ENCODE measurements around the gene CADM3. TPM values are rescaled to one million over a fixed set of nuclear protein-coding genes. Genes with fewer than 3 reads are reported as not detected.

The CADM3 gene
- total RNA-seq, 1 donor from 2014 or later: 16.1 TPM

- DNase-seq (ENCODE audit: low spot score): peak; percentile 74
Measured at GRCh38 chr1:159172614-159173291, 1.3 kb downstream of the CADM3 start.

GRCh38 chr1:159173320-159173719 is 1.9 kb downstream of the CADM3 start:
- no peak for DNase-seq (ENCODE audit: low spot score)

GRCh38 chr1:159175571-159175970 is 4.2 kb downstream of the CADM3 start:
- no peak for DNase-seq (ENCODE audit: low spot score)

- DNase-seq (ENCODE audit: low spot score): peak; percentile 81
Measured at GRCh38 chr1:159177272-159177907, 6.0 kb downstream of the CADM3 start.

- DNase-seq (ENCODE audit: low spot score): no peak
Measured at GRCh38 chr1:159179906-159180305, 8.5 kb downstream of the CADM3 start.

DNA sequence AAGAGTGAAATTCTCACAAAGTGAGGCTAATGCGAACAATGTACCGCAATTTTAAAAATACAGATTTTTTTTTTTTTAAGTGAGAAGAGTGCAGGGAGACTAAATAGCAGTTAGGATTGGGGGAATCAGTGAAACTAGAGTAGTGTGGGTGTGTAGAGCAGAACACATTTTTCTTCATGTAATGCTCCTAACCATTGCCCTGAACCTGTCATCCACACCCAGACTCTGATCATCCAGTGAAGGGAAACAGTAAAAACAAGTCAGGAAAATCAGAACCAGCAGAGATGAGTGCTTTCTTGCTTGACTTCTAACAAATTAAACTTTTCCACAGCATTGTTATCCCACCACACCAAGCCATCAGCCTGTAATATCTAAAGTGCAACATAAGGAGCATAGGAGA is 9.1 kb downstream of the CADM3 start:
- no peak for DNase-seq (ENCODE audit: low spot score)

DNA sequence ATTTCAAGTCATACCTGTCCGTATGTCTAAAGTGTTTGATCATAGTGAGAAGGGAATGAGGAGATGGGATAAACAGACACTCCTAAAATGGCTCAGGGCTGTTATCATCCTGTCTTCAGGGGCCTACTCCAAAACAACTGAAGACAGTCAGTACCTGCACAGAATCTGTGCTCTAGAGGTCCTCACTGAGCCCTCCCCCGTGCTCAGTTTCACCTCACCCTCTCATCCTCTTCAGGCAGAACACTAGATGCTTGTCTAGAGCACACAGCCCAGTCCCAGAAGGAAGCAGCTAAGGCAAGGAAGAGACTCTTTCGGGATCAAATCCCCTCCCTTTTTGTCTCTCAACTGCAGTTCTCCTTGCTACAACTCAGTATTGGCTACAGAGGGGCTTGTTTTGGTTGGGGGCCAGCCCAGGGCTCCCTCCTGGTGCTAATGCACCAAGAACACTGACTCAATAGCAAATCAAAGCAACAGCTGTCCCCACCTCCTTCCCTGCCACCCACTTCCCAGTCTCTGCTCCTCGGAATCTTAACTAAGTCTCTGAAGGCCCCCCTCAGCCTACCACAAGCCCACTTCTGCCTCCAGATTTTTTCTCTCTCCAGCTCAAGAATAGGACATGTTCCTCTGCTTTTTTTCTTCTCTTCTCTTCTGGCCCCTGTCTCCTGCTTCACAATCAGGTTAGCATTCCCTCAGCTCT is 10.1 kb downstream of the CADM3 start:
- DNase-seq (ENCODE audit: low spot score): no peak

DNA sequence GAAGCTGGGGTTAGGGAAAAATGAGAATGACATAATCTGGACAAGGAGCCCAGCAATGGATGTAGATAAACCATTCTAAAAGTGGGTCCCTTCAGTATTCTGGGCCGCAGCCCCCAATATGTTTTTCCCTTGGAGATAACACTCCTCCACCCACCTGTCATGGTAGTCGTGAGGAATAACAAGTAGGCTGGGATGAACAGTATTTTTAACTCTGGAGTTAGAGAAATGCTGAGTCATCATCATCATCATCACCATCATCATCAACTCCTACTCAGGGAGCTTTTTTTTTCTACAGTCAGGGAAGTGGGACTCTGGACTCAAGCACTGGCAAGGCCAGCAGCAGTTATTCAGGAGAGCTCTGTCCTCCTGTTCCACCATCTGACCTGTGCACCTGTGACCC is 12.8 kb downstream of the CADM3 start:
- DNase-seq (ENCODE audit: low spot score): no peak

GRCh38 chr1:159185121-159185520 is 13.7 kb downstream of the CADM3 start:
- DNase-seq (ENCODE audit: low spot score): no peak

GRCh38 chr1:159187033-159187432 is 15.6 kb downstream of the CADM3 start:
- DNase-seq (ENCODE audit: low spot score): no peak

- DNase-seq (ENCODE audit: low spot score): no peak
Measured at GRCh38 chr1:159187647-159188374, 16.4 kb downstream of the CADM3 start.

GRCh38 chr1:159188375-159188788 is 17.0 kb downstream of the CADM3 start:
- peak; percentile 86 for DNase-seq (ENCODE audit: low spot score)

DNA sequence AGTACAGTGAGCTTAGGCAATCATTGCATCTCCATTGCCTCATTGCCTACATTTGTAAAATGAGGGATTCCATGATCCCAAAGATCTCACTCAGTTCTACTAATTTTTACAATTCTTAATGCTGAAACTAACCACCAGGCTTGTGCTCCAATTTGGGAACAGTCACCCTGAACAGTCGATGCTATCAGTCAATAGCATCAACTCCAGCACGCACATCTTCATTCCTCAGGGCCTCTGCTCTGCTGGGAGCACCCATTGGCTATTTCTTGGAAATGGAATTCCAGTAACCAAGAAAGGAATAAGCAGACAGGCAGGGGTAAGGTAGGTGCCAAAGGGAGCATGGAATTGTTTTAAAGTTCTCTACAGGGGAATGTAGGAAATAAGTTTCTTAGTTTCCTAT is 19.0 kb downstream of the CADM3 start:
- DNase-seq (ENCODE audit: low spot score): no peak

DNA sequence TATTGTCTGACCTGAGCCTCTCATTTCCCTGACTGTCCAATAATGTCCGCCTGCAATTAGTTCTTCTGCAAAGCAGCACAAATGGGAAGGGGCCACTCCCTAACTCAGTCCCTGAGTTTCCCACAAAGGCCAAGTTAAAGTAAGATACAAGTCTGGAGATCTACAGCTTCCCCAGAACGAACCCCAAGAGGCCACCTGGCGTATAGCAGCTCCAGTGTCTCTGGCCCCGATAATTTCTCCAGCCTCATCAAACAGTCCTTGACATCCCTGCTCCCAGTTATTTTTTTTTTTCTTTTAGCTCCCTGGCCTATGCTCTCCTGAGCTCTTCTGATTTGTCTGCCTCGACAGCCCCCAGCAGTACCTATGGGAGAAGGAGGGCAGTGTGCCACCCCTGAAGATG is 25.1 kb downstream of the CADM3 start:
- DNase-seq (ENCODE audit: low spot score): no peak

DNA sequence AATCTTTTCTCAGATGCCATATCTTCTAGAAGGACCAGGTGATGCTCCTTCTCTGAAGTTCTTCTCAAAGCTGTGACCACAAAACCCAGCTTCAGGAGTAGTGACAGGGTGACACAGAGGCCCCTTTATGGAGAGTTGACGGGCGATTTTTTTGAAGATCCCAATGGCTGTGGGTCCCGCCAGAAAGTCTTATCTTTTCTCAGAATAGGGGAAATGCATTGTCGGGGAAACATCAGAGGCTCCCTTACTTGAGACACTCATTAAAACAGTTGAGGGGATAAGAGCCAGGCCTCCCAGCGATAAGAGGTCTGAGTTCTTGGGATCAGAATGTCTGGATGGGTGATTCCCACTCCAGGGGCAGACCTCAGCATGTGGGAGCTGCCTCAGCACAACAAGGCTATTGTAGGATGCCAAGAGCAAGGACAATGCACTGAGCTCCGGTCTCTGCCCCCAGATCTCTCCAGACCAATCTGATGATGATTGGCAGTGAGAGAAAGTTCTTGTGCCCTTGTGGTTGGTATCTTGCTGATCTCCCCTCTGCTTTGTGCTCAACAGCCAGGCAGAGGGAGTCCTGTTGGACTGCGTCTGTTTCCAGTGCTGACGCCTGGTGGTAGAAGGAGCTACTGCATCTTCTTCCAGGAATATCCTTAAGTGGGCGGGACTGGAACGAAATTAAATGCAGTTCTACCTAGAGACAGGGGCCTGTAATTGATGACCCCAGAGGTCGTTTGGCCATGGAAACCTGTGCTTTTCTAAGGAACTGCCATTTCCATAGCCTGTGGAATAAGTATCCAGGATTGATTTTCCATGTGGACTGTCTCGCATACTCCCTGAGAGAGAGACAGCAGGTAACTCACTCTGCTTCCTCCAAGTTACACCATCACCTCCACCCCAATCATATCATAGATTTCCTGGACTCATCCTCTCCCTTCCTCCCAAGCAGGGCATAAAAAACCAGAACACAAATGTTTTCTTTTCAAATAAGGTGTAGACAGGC is 26.4 kb downstream of the CADM3 start:
- DNase-seq (ENCODE audit: low spot score): peak; percentile 88

GRCh38 chr1:159199901-159200300 is 28.5 kb downstream of the CADM3 start:
- DNase-seq (ENCODE audit: low spot score): no peak

- no peak for DNase-seq (ENCODE audit: low spot score)
Measured at GRCh38 chr1:159200769-159201168, 29.4 kb downstream of the CADM3 start.

DNA sequence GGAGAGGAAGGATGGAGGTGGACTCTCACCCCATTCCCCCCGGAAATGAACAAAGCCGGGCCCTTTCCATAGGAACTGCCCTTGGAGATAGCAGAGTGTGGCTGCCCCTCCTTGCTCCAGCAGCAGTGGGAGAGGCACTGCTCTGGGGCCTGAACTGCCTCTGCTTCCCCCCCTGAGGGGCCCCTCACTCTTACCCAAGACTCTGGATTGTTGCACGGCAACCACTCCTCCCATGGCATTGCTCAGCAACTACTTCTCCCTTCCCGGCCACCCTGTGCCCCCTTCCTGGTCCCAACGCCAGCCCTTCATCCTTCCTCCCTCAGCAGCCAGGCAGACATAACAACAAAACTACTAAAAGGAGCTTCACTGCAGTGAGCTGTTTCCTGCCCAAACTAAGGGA is 30.2 kb downstream of the CADM3 start:
- peak; percentile 80 for DNase-seq (ENCODE audit: low spot score)

GRCh38 chr1:159203610-159204009 is 32.2 kb downstream of the CADM3 start:
- DNase-seq (ENCODE audit: low spot score): no peak

DNA sequence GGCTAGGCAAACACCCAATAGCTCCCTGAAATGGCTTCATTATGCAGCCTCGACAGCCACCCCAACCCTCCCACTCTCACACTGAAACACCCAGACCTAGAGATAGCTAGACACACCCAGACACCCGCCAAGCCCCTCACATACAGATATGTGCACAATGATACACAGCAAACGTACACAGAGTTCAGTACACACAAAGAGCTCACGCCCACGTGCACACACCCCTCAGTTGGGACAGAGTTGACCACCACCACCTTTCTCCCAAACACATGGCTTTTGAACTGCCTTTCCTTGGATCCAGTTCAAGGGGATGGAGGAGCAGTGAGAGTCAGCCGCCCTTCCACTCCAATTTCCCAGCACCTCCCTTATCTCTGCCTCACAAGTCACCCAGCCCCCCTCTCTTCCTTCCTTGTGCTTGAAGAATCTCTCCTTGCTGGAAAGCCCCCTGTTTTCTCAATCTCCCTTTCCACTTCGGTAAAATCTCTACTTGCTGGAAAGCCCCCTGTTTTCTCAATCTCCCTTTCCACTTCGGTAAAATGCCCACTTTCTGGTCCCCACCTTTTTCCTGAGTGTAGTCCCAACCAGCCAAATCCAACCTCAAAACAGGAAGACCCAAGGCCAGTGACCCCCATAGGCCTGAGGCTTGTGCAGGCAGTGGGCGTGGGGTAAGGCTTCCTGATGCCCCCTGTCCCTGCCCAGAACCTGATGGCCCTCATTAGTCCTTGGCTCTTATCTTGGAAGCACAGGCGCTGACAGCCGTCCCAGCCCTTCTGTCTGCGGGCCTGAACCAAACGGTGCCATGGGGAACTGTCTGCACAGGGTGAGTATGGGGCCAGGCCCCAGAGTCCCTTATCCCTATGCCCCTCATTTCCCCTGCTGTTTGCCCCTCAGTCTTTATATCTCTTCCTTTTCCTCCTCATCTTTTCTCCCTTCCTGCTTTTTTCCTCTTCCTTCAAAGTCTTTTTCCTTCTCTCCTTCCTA is 33.0 kb downstream of the CADM3 start, which contains the start of gene ACKR1:
ACKR1 (plus strand) TSS at position 715 of the 981 bp plus-strand sequence; CDS start at position 800, 85 bp downstream.
- DNase-seq (ENCODE audit: low spot score): peak; percentile 61

Measured in umbilical cord (tissue), 2 donors.